Measurements from ENCODE around the gene ZNF627.
"Not testable (repeated sequence)": the region's sequence is repeated elsewhere in the genome, so short reads cannot be mapped to it uniquely, and the experiment has no call there.

The ZNF627 gene

DNA sequence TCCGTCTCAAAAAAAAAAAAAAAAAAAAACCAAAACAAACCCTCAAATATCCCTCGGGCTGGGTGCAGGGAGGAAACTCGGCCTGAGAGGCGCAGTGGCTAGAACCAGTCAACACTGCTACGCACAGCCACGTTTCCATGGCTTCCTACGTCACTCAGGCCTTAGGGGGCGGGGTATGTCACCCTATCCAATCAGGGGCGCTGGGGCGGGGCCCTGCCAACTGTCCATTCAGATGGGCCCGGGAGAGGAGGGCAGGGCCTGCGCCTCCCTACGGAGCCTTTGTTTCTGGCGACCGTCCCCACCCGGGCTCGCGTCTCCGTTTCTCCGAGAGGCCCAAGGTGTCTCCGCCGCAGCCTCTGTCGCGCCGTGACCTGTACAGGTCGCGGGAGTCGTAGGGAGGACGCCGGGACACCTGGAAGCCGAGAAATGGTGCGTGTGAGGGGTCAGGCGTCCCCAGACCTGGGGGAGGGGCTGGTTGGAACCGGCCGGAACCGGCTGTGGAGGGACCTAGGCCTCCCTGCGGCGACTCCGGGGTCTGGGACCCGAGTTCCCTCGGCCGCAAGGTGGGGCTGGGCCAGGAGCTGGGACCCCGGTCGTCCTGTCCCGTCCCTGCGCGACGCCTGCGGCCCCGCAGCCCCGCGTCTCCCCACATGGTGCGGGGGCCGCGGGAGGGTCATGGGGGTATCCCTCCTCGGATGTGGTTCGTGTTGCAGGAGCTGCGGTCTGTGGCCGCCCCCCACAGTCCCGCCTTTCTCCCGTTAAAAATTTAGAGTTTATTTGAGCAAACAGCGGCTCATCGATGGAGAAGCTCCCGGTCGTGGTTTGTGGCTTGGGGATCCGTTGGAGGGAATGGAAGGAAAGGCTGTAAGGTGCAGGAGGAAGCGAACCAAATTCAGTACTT lies at the start of gene ZNF627:
Gene ZNF627, plus strand, starts transcription at position 282 of the 901 bp plus-strand sequence. Its CDS starts 145 bp downstream, at position 427.
- DNase-seq (ENCODE audit: low read depth), result peak; percentile 95

DNA sequence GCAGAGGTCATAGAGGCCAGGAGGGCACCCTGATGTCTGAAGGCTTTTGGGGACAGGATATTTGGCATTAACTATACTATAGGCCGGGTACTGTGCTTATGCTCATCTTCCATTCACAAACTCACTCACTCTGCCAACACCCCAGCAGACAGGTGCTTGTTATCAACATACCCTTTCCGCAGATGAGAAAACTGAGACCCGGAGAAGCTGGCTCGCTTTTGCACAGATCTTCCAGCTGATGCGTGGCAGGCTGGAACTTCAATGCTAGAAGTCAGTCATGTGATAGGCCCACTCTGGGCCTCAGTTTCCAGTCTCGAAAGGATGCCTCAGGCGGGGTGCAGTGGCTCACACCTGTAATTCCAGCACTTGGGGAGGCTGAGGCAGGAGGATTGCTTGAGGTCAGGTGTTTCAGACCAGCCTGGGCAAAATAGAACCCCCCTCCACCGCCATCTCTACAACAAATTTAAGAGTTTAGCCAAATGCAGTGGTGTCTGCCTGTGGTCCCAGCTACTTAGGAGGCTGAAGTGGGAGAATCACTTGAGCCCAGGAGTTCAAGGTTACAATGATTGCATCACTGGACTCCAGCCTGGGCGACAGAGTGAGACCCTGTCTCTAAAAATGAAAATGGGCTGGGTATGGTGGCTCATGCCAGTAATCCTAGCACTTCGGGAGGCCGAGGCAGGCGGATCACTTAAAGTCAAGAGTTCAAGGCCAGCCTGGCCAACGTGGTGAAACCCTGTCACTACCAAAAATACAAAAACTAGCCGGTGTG lies 49.2 kb upstream of the ZNF627 start:
- no peak for DNase-seq (ENCODE audit: low read depth)

DNA sequence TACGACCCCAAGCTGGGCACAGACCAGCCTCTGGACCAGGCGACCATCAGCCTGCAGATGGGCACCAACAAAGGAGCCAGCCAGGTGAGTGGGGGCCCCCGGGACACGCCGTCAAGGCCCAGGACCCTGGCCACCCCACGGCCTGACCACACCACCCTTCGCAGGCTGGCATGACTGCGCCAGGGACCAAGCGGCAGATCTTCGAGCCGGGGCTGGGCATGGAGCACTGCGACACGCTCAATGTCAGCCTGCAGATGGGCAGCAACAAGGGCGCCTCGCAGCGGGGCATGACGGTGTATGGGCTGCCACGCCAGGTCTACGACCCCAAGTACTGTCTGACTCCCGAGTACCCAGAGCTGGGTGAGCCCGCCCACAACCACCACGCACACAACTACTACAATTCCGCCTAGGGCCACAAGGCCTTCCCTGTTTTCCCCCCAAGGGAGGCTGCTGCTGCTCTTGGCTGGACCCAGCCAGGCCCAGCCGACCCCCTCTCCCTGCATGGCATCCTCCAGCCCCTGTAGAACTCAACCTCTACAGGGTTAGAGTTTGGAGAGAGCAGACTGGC lies 47.8 kb upstream of the ZNF627 start:
- DNase-seq (ENCODE audit: low read depth), result no peak

DNA sequence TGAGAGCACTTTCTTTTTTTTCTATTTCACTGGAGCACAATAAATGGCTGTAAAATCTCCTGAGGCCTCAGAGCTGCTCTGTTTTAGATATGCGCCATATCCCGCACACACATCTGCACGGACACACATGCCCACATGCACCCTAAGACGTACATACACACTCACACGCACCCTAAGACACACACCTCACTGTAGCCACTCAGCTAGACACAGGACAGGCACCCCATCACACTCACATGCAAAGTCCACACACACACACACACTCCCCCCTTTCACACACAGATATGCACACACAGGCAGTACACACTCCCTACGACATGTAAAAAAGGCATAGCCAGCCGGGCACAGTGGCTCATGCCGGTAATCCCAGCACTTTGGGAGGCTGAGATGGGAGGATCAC lies 47.0 kb upstream of the ZNF627 start:
- no peak for DNase-seq (ENCODE audit: low read depth)

DNA sequence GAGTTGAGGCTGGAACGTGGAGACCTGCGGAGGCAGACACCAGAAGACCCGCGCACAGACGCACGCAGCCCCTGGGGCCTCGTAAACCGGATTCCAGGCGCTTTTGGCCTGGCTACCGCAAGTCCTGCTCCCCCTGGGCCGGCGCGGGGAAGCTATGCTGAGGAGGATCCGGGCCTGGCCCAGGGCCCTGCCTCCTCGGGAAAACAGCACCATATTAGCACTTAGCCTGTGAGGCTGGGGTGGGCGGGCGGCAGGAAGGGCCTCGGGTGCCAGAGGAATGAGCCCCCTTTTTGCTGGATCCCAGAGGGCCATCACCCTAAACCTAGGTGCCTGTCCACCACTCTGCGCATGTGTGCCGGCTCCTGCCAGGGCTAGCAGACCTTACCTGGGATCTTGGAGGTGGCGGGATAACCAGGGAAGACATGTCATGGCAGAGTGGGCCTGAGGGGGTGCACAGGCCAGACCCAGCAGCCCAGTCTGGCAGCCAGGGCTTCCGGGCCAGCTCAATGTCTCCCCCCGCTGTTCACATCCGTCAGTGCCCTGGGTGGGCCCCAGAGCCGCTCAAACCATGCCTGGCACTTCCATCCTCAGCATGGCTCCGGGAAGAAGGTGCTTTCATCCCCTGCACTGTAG lies 45.6 kb upstream of the ZNF627 start:
- no peak for DNase-seq (ENCODE audit: low read depth)

DNA sequence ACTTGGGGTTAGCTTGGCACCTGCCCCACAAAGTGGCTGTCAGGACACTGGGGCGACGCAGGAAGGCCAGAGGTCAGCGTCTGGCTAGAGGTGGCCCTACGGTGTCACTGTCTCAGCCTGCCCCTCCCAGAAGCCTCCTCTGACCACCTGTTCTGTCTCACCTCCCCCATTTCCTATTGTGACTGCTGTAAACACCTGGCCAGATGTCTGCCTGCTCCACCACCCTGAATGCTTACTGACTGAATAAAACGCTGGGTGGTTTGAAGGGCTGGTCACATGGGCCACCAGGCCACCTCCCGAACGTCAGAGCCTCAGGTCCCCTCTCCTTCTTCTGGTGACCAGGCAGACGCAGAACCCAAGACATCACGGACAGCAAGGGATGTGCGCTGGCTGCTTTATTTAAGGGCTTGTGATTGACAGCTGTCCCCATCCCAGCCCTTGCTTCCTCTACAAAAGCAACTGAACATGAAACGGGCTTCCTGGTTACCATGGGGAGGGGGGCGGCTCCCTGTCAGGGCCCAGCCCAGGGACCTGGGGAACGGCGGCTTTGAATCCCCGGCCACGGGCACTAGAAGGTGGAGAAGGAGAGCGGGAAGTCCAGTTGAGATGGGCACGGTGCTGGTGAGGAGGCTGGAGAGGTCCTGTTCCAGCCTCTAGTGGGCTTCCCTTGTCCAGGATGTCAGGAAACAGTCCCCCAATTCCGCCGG lies 44.5 kb upstream of the ZNF627 start:
- DNase-seq (ENCODE audit: low read depth), result no peak

DNA sequence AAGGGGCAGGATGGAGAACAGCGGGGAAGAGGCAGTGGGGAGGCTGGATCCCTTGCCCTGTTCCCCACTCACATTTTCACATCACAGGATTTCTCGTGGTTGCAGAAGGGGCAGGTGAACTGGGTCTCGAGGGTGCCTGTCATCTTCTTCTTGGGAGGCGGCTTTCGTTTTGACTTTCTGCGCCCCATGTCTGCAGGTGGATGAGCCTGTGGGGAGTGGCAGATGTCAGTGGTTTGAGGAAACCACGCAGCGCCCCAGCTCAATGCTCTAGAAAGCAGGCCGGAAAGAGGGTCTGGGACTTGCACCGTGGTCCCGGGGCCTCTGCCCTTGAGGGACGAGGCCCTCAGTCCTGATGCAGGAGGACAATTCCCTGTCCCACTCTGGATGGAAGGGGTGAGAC lies 43.1 kb upstream of the ZNF627 start:
- no peak for DNase-seq (ENCODE audit: low read depth)

DNA sequence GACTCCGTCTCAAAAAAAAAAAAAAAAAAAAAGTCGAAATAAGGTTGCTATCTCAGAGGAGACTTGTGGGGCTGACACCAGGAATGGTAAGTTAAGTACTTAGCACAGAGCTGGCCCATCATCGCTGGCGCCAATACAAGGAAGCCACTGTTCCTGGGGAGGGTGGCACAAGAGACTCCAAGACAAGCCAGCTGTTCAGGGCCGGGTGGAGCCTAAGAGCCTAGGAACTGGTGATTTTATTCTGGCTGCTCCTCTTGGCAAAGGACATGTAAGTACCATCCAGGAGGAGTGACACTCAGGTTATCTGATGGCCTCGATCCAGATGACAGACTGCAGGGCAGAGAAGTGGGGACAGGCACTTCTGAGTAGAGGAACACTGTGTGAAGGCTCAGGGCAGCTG lies 42.0 kb upstream of the ZNF627 start:
- no peak for DNase-seq (ENCODE audit: low read depth)

DNA sequence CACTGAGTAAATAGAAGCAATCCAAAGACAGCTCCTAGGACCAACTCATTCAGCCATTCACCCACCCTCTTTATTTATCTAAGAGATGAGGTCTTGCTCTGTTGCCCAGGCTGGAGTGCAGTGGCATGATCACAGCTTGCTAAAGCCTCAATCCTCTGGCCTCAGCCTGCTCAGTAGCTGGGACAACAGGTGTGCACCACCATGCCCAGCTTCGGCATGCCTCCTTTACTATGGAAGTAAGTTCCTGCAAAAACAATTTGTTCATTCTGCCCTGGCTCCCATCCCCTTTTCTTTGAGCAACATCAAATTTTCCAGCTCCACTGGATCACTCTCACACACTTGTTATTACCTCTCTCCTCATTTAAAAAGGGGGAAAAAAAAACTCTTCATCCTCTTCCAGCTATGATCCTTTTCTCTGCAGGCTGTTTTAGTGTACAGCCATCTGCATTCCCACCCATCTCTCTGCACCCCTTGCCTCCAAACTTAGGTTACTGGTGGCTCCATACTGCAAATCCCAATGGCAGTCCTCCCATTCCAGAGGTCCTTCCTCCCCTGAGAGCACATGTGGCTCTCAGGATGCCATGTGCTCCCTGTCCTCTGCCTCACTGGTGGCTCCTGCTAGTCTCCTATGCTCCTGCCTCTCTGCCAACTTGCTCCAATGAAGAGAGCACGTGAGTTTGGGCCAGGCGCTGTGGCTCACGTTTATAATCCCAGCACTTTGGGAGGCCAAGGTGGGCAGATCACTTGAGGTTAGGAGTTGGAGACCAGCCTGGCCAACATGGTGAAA lies 40.5 kb upstream of the ZNF627 start:
- no peak for DNase-seq (ENCODE audit: low read depth)

DNA sequence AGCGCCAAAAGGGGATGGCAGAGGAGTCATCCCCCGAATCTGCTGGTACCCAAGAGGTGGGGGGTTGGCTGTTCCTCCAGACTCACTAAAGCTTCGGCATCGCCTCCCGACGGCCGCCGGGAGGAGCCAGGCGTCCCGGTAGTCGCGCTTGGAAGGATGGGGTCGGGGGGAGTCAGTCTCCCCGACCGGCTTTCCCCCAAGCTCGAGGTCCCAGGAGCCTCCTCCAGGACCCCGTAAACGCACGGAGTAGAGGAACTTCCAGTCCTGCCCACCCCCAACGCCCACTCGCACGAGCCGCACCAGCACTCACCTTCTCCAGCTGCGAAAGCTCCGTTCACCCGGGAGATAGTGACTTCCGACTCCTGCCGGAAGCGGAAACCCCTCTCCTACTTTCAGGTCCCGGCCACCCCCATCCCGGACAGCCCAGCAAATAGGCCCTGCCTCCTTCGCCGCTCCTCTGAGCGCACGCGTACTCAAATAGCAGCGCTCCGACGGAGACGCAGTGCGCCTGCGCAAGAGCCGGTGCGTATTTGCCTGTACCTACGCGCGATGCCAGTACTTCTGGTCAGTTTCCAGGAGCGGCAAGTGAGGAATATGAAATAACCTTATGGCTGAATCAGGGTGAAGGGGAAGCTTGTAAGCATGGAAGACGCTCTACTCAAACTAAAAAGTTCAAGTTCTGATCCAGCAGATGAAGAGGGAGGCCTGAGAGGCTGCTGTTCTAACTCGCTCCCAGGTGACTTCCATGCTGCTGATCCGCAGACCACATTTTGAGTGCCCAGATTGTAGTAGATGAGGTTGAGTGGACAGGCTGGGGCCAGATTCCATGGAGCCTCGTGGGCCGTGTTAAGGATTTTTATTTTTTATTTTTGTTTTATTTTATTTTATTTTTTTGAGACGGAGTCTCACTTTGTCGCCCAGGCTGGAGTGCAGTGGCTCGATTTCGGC lies 38.1 kb upstream of the ZNF627 start, which contains the start of gene ELOF1:
Gene ELOF1, minus strand, starts transcription at position 350 of the 948 bp plus-strand sequence. CDS start 4,883 bp downstream, outside the sequence.
- DNase-seq (ENCODE audit: low read depth), result peak; percentile 96

DNA sequence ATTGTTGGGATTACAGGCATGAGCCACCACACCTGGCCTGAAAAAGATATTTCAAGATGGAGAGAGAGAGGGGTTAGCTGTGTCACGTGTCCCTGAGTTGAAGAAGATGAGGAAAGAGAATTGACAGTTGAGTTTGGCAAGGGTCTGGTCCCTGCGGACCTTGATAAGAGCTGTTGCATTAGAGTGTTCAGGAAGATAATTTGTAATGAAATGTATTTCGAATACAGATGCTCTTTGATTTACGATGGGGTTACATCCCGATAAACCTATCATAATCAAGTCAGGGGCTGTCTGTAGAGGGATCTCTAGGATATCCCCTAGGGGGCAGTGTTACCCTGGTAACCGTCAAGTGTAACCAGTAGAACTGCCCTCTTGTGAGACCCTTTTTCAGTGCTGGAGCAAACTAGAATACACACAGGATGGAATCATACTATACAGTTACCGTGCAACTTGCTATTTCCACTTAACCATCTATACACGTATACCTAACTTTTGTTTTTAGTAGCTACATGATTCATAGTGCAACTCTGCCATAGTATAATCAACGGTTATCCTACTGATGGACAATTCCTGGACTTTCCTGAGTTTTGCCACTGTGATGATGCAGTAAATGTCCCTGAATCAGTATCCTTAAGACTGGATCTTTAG lies 36.8 kb upstream of the ZNF627 start:
- peak; percentile 14 for DNase-seq (ENCODE audit: low read depth)

DNA sequence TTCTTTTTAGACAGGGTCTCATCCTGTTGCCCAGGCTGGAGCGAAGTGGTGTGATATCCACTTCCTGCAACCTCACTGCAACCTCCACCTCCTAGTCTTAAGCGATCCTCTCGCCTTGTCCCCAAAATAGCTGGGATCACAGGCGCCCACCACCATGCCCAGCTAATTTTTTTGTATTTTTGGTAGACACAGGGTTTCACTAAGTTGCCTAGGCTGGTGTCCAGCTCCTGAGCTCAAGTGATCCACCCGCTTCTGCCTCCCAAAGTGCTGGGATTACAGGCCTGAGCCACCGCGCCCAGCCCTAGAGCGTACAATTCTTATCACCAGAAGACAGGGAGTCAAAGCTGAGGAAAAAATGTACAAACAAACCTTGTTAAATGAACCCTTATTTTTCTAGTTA lies 33.8 kb upstream of the ZNF627 start:
- no peak for DNase-seq (ENCODE audit: low read depth)

DNA sequence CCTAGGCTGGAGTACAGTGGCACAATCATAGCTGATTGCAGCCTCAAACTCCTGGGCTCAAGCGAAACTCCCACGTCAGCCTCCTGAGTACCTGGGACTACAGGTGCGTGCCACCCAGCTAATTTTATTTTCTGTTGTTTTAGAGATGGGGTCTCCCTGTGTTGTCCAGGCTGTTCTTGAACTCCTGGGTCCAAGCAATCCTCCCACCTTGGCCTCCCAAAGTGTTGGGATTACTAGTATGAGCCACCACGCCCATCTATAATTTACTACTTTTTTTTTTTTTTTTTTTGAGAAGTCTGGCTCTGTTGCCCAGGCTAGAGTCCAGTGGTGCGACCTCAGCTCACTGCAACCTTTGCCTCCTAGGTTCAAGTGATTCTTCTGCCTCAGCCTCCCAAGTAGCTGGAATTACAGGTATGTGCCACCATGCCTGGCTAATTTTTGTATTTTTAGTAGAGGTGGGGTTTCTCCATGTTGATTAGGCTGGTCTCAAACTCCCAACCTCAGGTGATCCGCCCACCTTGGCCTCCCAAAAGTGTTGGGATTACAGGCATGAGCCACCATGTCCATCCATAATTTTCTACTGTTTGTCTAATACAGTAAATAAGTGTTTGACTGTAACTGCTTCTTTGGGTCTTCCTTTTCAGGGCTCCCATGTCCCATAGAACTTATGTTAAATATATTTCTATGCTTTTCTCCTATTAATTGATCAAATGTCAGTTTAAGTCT lies 33.0 kb upstream of the ZNF627 start:
- not testable (repeated sequence) for DNase-seq (ENCODE audit: low read depth)

DNA sequence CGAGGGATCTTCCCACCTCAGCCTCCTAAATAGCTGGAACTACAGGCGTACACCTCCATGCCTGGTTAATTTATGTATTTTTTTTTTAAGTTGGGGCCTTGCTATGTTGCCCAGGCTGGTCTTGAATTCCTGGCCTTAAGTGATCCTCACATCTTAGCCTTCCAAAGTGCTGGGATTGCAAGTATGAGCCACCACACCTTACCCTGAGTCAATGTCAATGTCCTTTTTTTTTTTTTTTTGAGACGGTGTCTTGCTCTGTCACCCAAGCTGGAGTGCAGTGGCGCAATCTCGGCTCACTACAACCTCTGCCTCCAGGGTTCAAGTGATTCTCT lies 31.7 kb upstream of the ZNF627 start:
- DNase-seq (ENCODE audit: low read depth), result not testable (repeated sequence)

DNA sequence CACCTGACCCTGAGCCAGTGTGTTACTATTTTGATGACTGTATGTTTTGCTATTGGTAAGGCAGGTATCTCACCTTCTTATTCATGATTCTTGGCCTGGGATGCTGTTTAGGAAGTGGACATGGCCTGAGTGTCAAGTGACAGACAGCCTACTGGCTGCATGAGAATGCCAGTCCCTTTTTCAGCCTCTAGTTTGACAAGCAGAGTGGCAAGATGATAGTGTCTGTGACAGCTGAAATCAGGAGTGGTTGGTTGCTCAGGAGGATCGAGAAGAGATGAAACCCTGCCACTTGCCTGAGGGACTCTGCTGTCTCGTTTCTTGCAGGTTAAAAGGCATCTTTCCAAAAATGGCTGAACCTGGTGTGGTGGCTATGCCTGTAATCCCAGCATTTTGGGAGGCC lies 31.1 kb upstream of the ZNF627 start:
- DNase-seq (ENCODE audit: low read depth), result no peak

DNA sequence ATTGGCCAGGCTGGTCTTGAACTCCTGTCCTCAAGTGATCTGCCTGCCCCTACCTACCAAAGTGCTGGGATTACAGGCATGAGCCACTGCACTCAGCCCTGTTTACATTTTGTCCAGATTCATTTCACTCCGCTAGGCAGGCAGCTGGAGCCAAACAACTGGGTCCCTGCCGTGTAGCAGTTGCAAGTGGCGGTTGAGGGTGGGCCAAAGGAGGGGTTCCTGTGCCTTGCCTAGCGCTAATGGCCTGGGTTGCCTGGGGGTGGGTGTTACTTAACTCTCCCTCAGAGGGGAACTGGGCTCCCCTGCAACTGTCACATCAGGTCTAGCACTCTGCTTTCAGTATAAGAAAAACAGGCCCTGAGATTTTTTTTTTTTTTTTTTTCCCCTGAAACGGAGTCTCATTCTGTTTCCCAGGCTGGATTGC lies 27.2 kb upstream of the ZNF627 start:
- no peak for DNase-seq (ENCODE audit: low read depth)

DNA sequence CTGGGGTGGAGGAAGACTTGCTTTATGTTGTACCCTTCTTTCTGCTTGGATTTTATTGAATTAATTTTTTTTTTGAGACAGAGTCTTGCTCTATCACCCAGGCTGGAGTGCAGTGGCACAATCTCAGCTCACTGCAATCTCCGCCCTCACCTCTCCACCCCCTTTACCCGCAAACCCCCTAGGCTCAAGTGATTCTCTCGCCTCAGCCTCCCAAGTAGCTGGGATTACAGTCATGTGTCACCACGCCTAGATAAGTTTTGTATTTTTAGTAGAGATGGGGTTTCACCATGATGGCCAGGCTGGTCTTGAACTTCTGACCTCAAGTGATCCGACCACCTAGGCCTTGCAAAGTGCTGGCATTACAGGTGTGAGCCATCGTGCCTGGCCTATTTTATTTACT lies 23.9 kb upstream of the ZNF627 start:
- DNase-seq (ENCODE audit: low read depth), result not testable (repeated sequence)

DNA sequence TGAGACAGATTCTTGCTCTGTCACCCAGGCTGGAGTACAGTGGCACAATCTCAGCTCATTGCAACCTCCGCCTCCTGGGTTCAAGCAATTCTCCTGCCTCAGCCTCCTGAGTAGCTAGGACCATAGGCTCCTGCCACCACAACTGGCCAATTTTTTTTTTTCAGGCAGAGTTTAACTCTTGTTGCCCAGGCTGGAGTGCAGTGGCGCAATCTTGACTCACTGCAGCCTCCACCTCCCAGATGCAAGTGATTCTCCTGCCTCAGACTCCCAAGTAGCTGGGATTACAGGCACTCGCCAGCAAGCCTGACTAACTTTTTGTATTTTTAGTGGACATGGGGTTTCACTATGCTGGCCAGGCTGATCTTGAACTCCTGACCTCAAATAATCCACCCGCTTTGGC lies 23.5 kb upstream of the ZNF627 start:
- not testable (repeated sequence) for DNase-seq (ENCODE audit: low read depth)
